CD4-positive, alpha-beta memory T cell (primary cell): Measurements from ENCODE around the gene COX19. TPM values are rescaled to one million over a fixed set of nuclear protein-coding genes. Genes with fewer than 3 reads are reported as not detected.

Experiments
- CTCF ChIA-PET: fragments of 350-600 bp; sonication (Branson Sonifier 250); formaldehyde crosslinking; loops from one replicate; lab custom pipeline; 2021; ENCODE audit warnings: inconsistent platforms; ENCODE audit not compliant: partially characterized antibody; lab: Charles Lee
- POLR2A ChIA-PET: fragments of 350-600 bp; sonication (Branson Sonifier 250); formaldehyde crosslinking; loops from one replicate; lab custom pipeline; 2021; ENCODE audit not compliant: partially characterized antibody; lab: Charles Lee
- DNase-seq, 5 donors: peaks; one replicate each; pipeline versions ENCODE4 v3.0.0 to v3.0.0-alpha.2; 2020 to 2022; ENCODE audit warnings: mixed read lengths in 1 of 5
- H3K27ac ChIP-seq: one replicate; pipeline ENCODE4 v1.7.0; 2013; ENCODE audit warnings: low read depth, low read length
- H3K27me3 ChIP-seq: 2 replicates; pipeline ENCODE4 v1.7.0; 2013; ENCODE audit warnings: mild to moderate bottlenecking, low read length, moderate library complexity; ENCODE audit not compliant: insufficient read depth
- H3K36me3 ChIP-seq: 2 replicates; pipeline ENCODE4 v1.7.0; 2013; ENCODE audit warnings: mild to moderate bottlenecking, low read length, moderate library complexity; ENCODE audit not compliant: insufficient read depth
- H3K4me1 ChIP-seq: 2 replicates; pipeline ENCODE4 v1.7.0; 2013; ENCODE audit warnings: mild to moderate bottlenecking, low read length, moderate library complexity; ENCODE audit not compliant: insufficient read depth
- H3K4me3 ChIP-seq, 2 donors: one replicate each; pipeline ENCODE4 v1.7.0; 2013; ENCODE audit warnings: low read length in 2 of 2, mild to moderate bottlenecking in 1 of 2
- H3K9me3 ChIP-seq, 2 donors: one replicate each; pipeline ENCODE4 v1.7.0; 2013; ENCODE audit warnings: low read length in 2 of 2, control low read depth in 1 of 2; ENCODE audit not compliant: control insufficient read depth in 1 of 2
- H3K27ac Mint-ChIP-seq, 7 donors: one replicate each; pipeline ENCODE4 v1.8.0; 2020 to 2021; ENCODE audit warnings: mixed read lengths in 7 of 7, mild to moderate bottlenecking in 6 of 7, inconsistent platforms in 3 of 7, moderate library complexity in 3 of 7
- H3K27me3 Mint-ChIP-seq, 2 donors: one replicate each; pipeline ENCODE4 v1.8.0; 2020 to 2021; ENCODE audit warnings: mixed read lengths in 2 of 2
- H3K36me3 Mint-ChIP-seq, 2 donors: one replicate each; pipeline ENCODE4 v1.8.0; 2020 to 2021; ENCODE audit warnings: mixed read lengths in 2 of 2, inconsistent platforms in 1 of 2, mild to moderate bottlenecking in 1 of 2
- H3K4me1 Mint-ChIP-seq, 4 donors: one replicate each; pipeline ENCODE4 v1.8.0; 2020 to 2021; ENCODE audit warnings: mixed read lengths in 4 of 4, mild to moderate bottlenecking in 1 of 4
- H3K4me3 Mint-ChIP-seq, 8 donors: one replicate each; pipeline ENCODE4 v1.8.0; 2020 to 2021; ENCODE audit warnings: mixed read lengths in 8 of 8, mild to moderate bottlenecking in 7 of 8, moderate library complexity in 6 of 8, inconsistent platforms in 3 of 8
- H3K9me3 Mint-ChIP-seq, 8 donors: one replicate each; pipeline ENCODE4 v1.8.0; 2020 to 2021; ENCODE audit warnings: mixed read lengths in 8 of 8, mild to moderate bottlenecking in 5 of 8, inconsistent platforms in 3 of 8, moderate library complexity in 1 of 8
- intact Hi-C: fragments of 100-400 bp; cut with micrococcal nuclease; formaldehyde crosslinking; loops from one replicate; pipeline ENCODE4 v1.15.1; 2023
- polyA plus RNA-seq, 2 donors: library from polyadenylated mRNA; unstranded; fragments of 300-500 nt; fragmentation: Illumina TruSeq; gene quantifications; one replicate each; pipeline ENCODE4 v1.2.3, GENCODE V29; 2021
- total RNA-seq, 2 experiments: library from RNA; stranded (reverse); gene quantifications; one replicate each; pipeline ENCODE4 v1.2.3, GENCODE V29; 2021

The COX19 gene
- total and polyA plus RNA-seq, 4 experiments from 2014 or later: 20.5 to 50.0 (median 33.5) TPM

GRCh38 chr7:939843-940242, 35.5 kb downstream of the COX19 start:
- DNase-seq: no peak
- peaks cover 0 to 6% of the 10 kb centered on the region in 2 donors for H3K9me3 ChIP-seq
- H3K9me3 Mint-ChIP-seq: peaks cover 0 to 15% (median 5%) of the 10 kb centered on the region in 8 donors
- peaks cover 0 to 2% of the 10 kb centered on the region in 2 donors for H3K27me3 Mint-ChIP-seq
- no peak overlapping the region for H3K27ac Mint-ChIP-seq
- H3K27ac ChIP-seq: no peak overlapping the region
- peaks cover 0 to 5% of the 10 kb centered on the region in 2 donors for H3K36me3 Mint-ChIP-seq
- no peaks in the 10 kb centered on the region for H3K27me3 ChIP-seq
- POLR2A ChIA-PET: no interaction called here
- H3K4me3 ChIP-seq: no peak overlapping the region
- CTCF ChIA-PET: no interaction called here
- peaks cover 4 to 9% (median 6%) of the 10 kb centered on the region in 4 donors for H3K4me1 Mint-ChIP-seq
- intact Hi-C loops: loop anchor here (2.0 kb wide), 1 partner anchor 17 kb away; no protein-coding TSS in a partner anchor
- no peaks in the 10 kb centered on the region for H3K36me3 ChIP-seq
- H3K4me1 ChIP-seq: peaks cover 5% of the 10 kb centered on the region
- no peak overlapping the region for H3K4me3 Mint-ChIP-seq

- H3K36me3 Mint-ChIP-seq: peaks cover 0 to 5% of the 10 kb centered on the region in 2 donors
- POLR2A ChIA-PET: interaction anchor here (1.4 kb wide), 1 partner anchor 15 kb away, joined by 4 read pairs; no protein-coding TSS in a partner anchor
- DNase-seq: no peak
- Histone ChIP-seq H3K9me3 (peaks cover 0 to 6% of the 10 kb centered on the region in 2 donors), H3K27me3 (no peaks in the 10 kb centered on the region), H3K4me1 (peaks cover 5% of the 10 kb centered on the region), H3K27ac (no peak overlapping the region), H3K36me3 (no peaks in the 10 kb centered on the region), H3K4me3 (no peak overlapping the region)
- peaks cover 0 to 15% (median 5%) of the 10 kb centered on the region in 8 donors for H3K9me3 Mint-ChIP-seq
- intact Hi-C loops: no loop called here
- H3K27ac Mint-ChIP-seq: no peak overlapping the region
- H3K27me3 Mint-ChIP-seq: peaks cover 0 to 2% of the 10 kb centered on the region in 2 donors
- no peak overlapping the region for H3K4me3 Mint-ChIP-seq
- peaks cover 4 to 9% (median 6%) of the 10 kb centered on the region in 4 donors for H3K4me1 Mint-ChIP-seq
- CTCF ChIA-PET: interaction anchor here (0.9 to 2.3 kb wide), 2 partner anchors 9 to 30 kb away, joined by 3 to 7 read pairs; no protein-coding TSS in a partner anchor
Measured at GRCh38 chr7:938546-939185, 36.7 kb downstream of the COX19 start.

- CTCF ChIA-PET: interaction anchor here (0.9 to 2.3 kb wide), 2 partner anchors 9 to 29 kb away, joined by 3 to 7 read pairs; no protein-coding TSS in a partner anchor
- H3K36me3 Mint-ChIP-seq: peaks cover 0 to 5% of the 10 kb centered on the region in 2 donors
Measured at GRCh38 chr7:937856-938484, 37.4 kb downstream of the COX19 start.

GRCh38 chr7:936386-937054, 38.8 kb downstream of the COX19 start:
- Histone ChIP-seq H3K9me3 (peaks cover 0 to 6% of the 10 kb centered on the region in 2 donors), H3K27ac (no peak overlapping the region), H3K27me3 (no peaks in the 10 kb centered on the region), H3K4me3 (no peak overlapping the region), H3K36me3 (no peaks in the 10 kb centered on the region), H3K4me1 (peaks cover 5% of the 10 kb centered on the region)
- ChIA-PET POLR2A (no interaction called here), CTCF (no interaction called here)
- H3K27ac Mint-ChIP-seq: peak overlapping the region in 3 of 7 donors; percentile 15 to 68 (median 41)
- H3K36me3 Mint-ChIP-seq: peaks cover 0 to 5% of the 10 kb centered on the region in 2 donors
- DNase-seq: no peak
- H3K4me1 Mint-ChIP-seq: peaks cover 4 to 7% (median 6%) of the 10 kb centered on the region in 4 donors
- no peak overlapping the region for H3K4me3 Mint-ChIP-seq
- H3K9me3 Mint-ChIP-seq: peaks cover 0 to 15% (median 4%) of the 10 kb centered on the region in 8 donors
- intact Hi-C loops: no loop called here
- no peaks in the 10 kb centered on the region for H3K27me3 Mint-ChIP-seq

More at GRCh38 chr7:937856-938484, 37.4 kb downstream of the COX19 start:
- Mint-ChIP-seq H3K27ac (no peak overlapping the region), H3K9me3 (peaks cover 0 to 15% (median 5%) of the 10 kb centered on the region in 8 donors), H3K27me3 (peaks cover 0 to 2% of the 10 kb centered on the region in 2 donors), H3K4me1 (peaks cover 4 to 9% (median 6%) of the 10 kb centered on the region in 4 donors), H3K4me3 (no peak overlapping the region)
- Histone ChIP-seq H3K9me3 (peaks cover 0 to 6% of the 10 kb centered on the region in 2 donors), H3K27ac (no peak overlapping the region), H3K4me1 (peaks cover 5% of the 10 kb centered on the region), H3K4me3 (no peak overlapping the region), H3K36me3 (no peaks in the 10 kb centered on the region), H3K27me3 (no peaks in the 10 kb centered on the region)
- POLR2A ChIA-PET: interaction anchor here (1.4 kb wide), 1 partner anchor 14 kb away, joined by 4 read pairs; no protein-coding TSS in a partner anchor
- no peak for DNase-seq
- intact Hi-C loops: no loop called here

GRCh38 chr7:935874-936385, 39.4 kb downstream of the COX19 start:
- H3K27ac Mint-ChIP-seq: peak overlapping the region in 1 of 7 donors; percentile 68
- H3K27me3 ChIP-seq: no peaks in the 10 kb centered on the region
- H3K36me3 Mint-ChIP-seq: peaks cover 0 to 5% of the 10 kb centered on the region in 2 donors
- H3K4me3 ChIP-seq: no peak overlapping the region
- H3K4me1 Mint-ChIP-seq: peaks cover under 1 to 7% (median 5%) of the 10 kb centered on the region in 4 donors
- H3K9me3 Mint-ChIP-seq: peaks cover 0 to 12% (median 4%) of the 10 kb centered on the region in 8 donors
- no peak for DNase-seq
- H3K27ac ChIP-seq: no peak overlapping the region
- intact Hi-C loops: no loop called here
- H3K36me3 ChIP-seq: no peaks in the 10 kb centered on the region
- no peaks in the 10 kb centered on the region for H3K27me3 Mint-ChIP-seq
- H3K4me3 Mint-ChIP-seq: no peak overlapping the region
- CTCF ChIA-PET: no interaction called here
- H3K4me1 ChIP-seq: peaks cover 5% of the 10 kb centered on the region
- POLR2A ChIA-PET: no interaction called here
- peaks cover 0 to 6% of the 10 kb centered on the region in 2 donors for H3K9me3 ChIP-seq

DNA sequence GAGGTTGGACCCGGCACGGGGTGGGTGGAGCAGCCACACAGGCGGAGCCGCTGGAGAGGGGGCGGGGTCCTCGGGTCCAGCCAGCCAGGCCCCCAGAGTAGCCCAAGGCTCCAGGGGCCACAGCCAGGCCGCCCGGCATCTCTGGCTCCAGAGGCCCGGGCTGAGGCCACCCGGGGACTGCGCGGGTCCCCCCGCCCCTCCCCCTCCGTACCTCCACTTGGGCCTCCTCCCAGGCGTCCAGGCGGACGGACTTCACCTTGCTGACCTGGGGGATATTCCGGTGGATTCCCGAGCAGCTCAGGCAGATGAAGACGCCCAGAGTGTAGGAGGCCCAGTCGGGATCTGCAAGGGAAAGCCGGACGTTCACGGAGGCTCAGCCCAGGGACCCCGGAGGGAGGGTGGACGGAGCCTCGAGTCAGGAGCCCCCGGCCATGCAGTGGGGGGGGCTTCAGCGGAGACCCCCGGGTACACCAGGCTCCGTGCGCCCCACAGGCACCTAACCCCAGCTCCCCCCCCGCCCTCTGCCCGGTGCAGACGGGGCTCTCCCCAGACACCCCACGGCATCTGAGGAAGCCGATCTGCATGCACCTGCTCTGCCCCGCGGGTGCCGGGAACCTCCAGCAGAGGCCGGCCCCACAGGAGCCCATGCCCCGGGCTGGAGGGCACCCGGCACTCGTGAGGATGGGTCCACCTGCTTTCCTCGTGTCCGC, 40.0 kb downstream of the COX19 start:
- Mint-ChIP-seq H3K4me3 (no peak overlapping the region), H3K4me1 (peaks cover 0 to 7% (median 5%) of the 10 kb centered on the region in 4 donors), H3K27ac (no peak overlapping the region), H3K27me3 (no peaks in the 10 kb centered on the region), H3K36me3 (peaks cover 0 to 4% of the 10 kb centered on the region in 2 donors), H3K9me3 (peaks cover 0 to 6% (median 3%) of the 10 kb centered on the region in 8 donors)
- ChIA-PET POLR2A (no interaction called here), CTCF (no interaction called here)
- Histone ChIP-seq H3K4me1 (peaks cover 5% of the 10 kb centered on the region), H3K9me3 (peaks cover 0 to 2% of the 10 kb centered on the region in 2 donors), H3K4me3 (no peak overlapping the region), H3K36me3 (no peaks in the 10 kb centered on the region), H3K27ac (no peak overlapping the region), H3K27me3 (no peaks in the 10 kb centered on the region)
- intact Hi-C loops: no loop called here
- no peak for DNase-seq
